ENCODE measurements around the gene ALDH9A1.
"Not testable (repeated sequence)": the region's sequence is repeated elsewhere in the genome, so short reads cannot be mapped to it uniquely, and the experiment has no call there.

The ALDH9A1 gene

DNA sequence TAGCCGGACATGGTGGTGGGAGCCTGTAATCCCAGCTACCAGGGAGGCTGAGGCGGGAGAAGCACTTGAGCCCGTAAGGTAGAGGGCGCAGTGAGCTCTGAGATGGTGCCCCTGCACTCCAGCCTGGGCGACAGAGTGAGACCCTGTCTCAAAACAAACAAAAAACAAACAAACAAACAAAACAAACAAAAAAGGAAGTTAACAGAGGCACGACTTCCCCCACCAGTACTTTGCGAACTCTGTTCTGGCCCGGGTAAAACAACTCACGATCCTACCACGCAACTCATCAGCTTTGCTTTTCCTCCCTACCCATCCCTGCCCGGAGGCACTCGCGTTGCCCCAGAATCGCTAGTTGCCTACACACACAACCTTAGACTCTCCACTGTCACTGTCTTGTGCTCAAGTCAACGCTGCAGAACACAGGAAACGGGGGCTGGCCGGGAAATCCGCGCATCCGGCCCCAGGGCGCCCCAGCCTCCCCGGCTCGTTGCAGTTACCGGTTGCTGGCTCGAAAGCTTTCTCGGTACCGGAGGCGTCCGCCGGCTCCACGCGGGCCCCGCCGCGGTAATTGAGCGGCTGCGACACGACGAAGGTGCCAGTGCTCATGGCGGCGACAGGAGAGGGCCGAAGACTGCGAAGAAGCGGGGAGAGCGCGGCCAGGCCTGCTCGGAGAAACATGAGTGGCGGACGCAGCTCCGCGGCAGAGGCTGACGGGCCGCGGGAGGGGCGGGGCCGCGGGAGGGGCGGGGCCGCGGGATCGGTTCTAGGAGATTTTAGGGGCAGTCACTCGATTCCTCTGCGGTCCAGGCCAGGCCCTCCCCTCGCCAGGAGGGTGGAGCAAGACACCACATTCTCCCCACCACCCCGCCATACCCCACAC, at the start of gene ALDH9A1:
Gene ALDH9A1 (minus strand): TSS at position 682 of the 880 bp plus-strand sequence. CDS start 4 bp downstream, at position 678.
- H3K36me3 ChIP-seq (ENCODE audit: insufficient read depth, low read length), result peaks cover 8% of the 10 kb centered on the region; the same call in 1 of the 2 replicates
- H3K79me2 ChIP-seq (ENCODE audit: insufficient read depth, low read length), result peaks cover 23% of the 10 kb centered on the region
- H4K20me1 ChIP-seq (ENCODE audit: insufficient read depth, low read length), result no peaks in the 10 kb centered on the region
- H3K9me3 ChIP-seq (ENCODE audit: low read length), result no peaks in the 10 kb centered on the region
- no peaks in the 10 kb centered on the region for H3K27me3 ChIP-seq (ENCODE audit: insufficient read depth, low read length)
- H3K4me2 ChIP-seq (ENCODE audit: low read length), result peak within 1 kb of the TSS; percentile 95
- no peak for TF ChIP-seq EZH2 (IDR thresholded peaks at IDR 0.05; ENCODE audit: borderline replicate concordance, low read length)
- TF ChIP-seq CTCF (IDR thresholded peaks at IDR 0.05; ENCODE audit: low read length), result no peak; the same call in 1 of the 2 replicates
- peak within 1 kb of the TSS; percentile 81 for H3K4me3 ChIP-seq (ENCODE audit: low read depth, low read length, poor library complexity, severe bottlenecking)
- peak within 1 kb of the TSS; percentile 83 for H3K9ac ChIP-seq (ENCODE audit: low read length)
- no peaks in the 10 kb centered on the region for H3F3A ChIP-seq (ENCODE audit: insufficient read depth, low read length)
- H3K27ac ChIP-seq (ENCODE audit: low read depth, low read length, poor library complexity, severe bottlenecking), result peak within 1 kb of the TSS; percentile 85
- no peaks in the 10 kb centered on the region for H3K9me2 ChIP-seq (ENCODE audit: low read depth, low read length)
- peaks cover 17% of the 10 kb centered on the region for H3K4me1 ChIP-seq (ENCODE audit: insufficient read depth, low read length, severe bottlenecking)
- H2AFZ ChIP-seq (ENCODE audit: low read length), result peak within 1 kb of the TSS; percentile 95

- H3K4me3 ChIP-seq (ENCODE audit: low read depth, low read length, poor library complexity, severe bottlenecking), result no peak overlapping the region
- H4K20me1 ChIP-seq (ENCODE audit: insufficient read depth, low read length), result no peaks in the 10 kb centered on the region
- no peaks in the 10 kb centered on the region for H3K9me3 ChIP-seq (ENCODE audit: low read length)
- no peak for TF ChIP-seq CTCF (IDR thresholded peaks at IDR 0.05; ENCODE audit: low read length)
- TF ChIP-seq EZH2 (IDR thresholded peaks at IDR 0.05; ENCODE audit: borderline replicate concordance, low read length), result no peak
- H3K9ac ChIP-seq (ENCODE audit: low read length), result no peak overlapping the region
- no peaks in the 10 kb centered on the region for H3K4me1 ChIP-seq (ENCODE audit: insufficient read depth, low read length, severe bottlenecking)
- H3K27ac ChIP-seq (ENCODE audit: low read depth, low read length, poor library complexity, severe bottlenecking), result no peak overlapping the region
- H2AFZ ChIP-seq (ENCODE audit: low read length), result no peak overlapping the region
- no peaks in the 10 kb centered on the region for H3K79me2 ChIP-seq (ENCODE audit: insufficient read depth, low read length)
- peaks cover 58% of the 10 kb centered on the region for H3K36me3 ChIP-seq (ENCODE audit: insufficient read depth, low read length)
- no peak overlapping the region for H3K4me2 ChIP-seq (ENCODE audit: low read length)
- no peaks in the 10 kb centered on the region for H3K27me3 ChIP-seq (ENCODE audit: insufficient read depth, low read length)
- no peaks in the 10 kb centered on the region for H3K9me2 ChIP-seq (ENCODE audit: low read depth, low read length)
- no peaks in the 10 kb centered on the region for H3F3A ChIP-seq (ENCODE audit: insufficient read depth, low read length)
These were observed 49.5 kb upstream of the ALDH9A1 start for GRCh38 chr1:165747632-165748447.

DNA sequence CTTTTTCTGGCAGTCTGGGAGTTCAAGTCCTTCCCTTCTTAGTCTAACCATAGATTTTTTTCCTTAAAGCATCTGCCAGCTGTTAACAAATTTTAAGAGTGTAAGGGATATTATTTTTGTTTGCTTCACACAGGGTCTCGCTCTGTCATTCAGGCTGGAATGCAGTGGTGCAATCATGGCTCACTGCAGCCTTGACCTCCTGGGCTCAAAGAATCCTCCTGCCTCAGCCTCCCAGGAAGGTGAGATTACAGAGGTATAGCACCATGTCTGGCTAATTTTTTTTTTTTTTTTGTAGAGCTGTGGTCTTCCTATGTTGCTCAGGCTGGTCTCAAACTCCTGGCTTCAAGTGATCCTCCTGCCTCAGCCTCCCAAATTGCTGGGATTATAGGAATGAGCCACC, 46.6 kb upstream of the ALDH9A1 start:
- not testable (repeated sequence) for H2AFZ ChIP-seq (ENCODE audit: low read length); H3K27ac ChIP-seq (ENCODE audit: low read depth, low read length, poor library complexity, severe bottlenecking); H3K4me1 ChIP-seq (ENCODE audit: insufficient read depth, low read length, severe bottlenecking); H3F3A ChIP-seq (ENCODE audit: insufficient read depth, low read length); H3K79me2 ChIP-seq (ENCODE audit: insufficient read depth, low read length); H4K20me1 ChIP-seq (ENCODE audit: insufficient read depth, low read length); H3K27me3 ChIP-seq (ENCODE audit: insufficient read depth, low read length); H3K9me3 ChIP-seq (ENCODE audit: low read length); H3K4me2 ChIP-seq (ENCODE audit: low read length); H3K4me3 ChIP-seq (ENCODE audit: low read depth, low read length, poor library complexity, severe bottlenecking); H3K9ac ChIP-seq (ENCODE audit: low read length); H3K9me2 ChIP-seq (ENCODE audit: low read depth, low read length)
- H3K36me3 ChIP-seq (ENCODE audit: insufficient read depth, low read length), result peaks cover 65% of the 10 kb centered on the region

Data from OCI-LY1 (cell line).